Measurements from ENCODE around the gene TNP2.

Gene TNP2

DNA sequence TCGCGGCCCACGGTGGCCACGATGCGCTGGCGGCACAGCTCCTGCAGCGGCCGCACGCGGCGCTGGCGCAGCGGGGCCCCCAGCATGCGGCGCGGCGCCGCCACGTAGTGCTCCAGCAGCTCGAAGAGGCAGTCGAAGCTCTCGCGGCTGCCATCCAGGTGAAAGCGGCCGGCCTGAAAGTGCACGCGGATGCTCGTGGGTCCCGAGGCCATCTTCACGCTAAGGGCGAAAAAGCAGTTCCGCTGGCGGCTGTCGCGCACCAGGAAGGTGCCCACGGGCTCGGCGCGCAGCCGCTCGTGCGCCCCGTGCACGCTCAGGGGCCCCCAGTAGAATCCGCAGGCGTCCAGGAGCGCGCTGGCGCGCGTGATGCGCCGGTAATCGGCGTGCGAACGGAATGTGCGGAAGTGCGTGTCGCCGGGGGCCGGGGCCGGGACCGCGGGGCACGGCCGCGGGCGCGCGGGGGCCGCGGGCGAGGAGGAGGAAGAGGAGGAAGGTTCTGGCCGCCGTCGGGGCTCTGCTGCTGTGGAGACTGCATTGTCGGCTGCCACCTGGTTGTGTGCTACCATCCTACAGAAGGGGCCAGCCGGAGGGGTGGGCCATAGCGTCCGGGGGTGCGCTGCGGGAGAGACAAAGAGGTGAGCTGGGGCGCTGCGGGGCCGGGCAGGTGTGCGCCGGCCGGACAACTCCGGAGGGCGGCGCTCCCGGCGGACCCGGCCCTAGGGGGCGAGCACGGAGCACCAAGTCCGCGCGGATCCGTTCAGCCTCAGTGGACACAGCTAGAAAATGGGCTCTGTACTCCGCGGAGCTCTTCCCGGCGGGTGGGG is 14.0 kb downstream of the TNP2 start:
- peak; percentile 36 for DNase-seq

DNA sequence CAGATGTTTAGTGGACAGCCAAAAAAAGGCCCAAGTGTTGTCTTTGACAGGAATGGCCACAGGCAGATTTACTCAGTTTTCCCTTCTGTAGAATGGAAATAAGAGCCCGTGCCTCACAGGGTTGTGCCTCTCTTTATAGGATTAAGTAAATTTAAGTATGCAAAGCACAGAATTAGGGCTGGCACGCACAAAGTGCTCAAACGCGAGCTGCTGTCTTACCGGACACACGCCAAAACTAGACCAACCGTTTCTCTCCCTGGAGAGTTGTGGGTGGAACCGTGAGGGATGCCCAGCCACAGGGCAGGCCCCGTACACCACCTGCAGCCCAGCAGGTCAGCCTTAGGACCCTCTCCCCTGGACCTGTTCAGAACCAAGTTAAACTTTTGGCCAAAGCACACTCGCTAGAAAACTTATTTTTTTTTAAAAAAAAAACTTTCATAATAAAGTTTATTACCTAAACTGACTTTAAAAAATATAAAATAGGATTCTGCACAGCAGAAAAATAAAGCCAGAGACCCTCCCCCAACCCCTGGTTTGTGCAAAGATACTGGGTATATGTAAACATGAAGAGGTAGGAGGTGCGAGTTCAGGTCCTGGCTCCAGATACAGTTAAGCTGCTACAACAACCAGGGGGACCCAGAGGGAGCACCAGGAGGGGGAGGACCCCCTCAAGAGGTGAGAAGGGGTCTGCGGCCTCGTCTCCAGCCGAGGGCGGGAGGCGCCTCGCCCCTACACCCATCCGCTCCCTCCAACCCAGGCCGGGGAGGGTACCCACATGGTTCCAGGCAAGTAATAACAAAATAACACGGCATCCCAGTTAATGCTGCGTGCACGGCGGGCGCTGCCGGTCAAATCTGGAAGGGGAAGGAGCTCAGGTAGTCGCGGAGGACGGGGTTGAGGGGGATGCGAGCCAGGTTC is 14.9 kb downstream of the TNP2 start:
- no peak for DNase-seq

DNA sequence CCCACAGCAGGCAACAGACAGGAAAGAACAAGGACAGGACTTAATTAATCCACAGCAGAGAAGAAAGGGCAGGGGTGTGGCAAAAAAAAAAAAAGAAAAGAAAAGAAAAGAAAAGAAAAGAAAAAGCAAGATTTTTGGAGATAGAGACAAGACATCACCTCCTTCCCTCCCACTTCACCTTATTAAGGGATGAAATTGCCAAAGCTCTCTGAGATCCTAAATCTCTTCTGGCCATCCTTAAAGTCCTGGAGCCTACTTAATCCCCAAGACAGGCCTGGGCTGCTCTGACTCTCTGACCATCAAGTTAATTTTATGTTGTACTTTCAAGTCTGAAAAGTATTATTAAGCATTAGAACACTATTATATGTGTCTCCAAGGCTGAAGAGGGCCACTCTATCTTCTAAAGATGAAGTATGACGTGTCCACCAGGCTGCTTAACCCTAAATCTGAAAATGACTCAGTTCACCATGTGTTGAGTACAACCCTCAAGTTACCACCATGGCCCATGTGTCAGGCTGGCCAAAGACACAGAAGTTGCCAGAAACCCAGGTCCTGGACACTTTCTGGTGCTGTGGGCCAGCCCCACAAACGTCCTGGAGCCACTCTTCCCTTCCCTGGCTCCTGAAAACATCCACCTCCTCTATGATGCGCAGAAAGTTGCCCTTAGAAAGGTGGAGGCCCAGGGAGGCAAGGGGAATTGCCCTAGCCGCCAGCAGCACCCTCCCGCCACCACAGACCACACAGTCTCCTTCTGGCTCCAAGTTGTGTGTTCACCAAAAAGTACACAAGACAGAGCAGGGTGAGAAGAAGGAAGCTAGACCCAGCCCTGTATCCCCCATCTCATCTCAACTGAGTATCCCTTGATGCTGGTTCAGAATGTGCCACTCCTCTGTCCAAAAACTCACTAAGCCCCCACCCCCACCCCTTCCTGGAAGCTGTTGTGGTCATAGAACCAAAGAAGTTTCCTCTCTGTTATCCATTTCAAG is 15.8 kb downstream of the TNP2 start:
- peak; percentile 69 for DNase-seq

DNA sequence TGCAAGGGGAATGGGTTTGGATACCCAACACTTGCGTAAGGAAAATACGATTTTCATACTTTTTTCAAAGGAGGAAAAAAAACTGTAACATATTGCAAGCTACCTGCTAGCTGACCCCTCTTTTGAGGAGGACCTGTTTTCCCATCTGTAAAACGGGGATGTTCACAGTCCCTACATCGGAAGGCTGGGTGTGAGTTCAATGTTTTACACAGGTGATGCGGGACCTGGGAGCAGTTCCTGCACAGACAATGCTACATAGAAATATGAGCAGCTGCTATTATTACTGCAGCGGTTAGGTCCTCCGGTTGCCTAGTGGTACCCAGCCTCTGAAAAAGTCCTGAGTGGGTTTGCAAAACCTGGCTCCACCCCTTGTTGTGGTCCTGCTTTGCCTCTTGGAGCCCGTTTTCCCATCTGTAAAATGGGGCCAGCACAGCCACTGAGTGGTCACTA is 16.6 kb downstream of the TNP2 start:
- peak; percentile 48 for DNase-seq

DNA sequence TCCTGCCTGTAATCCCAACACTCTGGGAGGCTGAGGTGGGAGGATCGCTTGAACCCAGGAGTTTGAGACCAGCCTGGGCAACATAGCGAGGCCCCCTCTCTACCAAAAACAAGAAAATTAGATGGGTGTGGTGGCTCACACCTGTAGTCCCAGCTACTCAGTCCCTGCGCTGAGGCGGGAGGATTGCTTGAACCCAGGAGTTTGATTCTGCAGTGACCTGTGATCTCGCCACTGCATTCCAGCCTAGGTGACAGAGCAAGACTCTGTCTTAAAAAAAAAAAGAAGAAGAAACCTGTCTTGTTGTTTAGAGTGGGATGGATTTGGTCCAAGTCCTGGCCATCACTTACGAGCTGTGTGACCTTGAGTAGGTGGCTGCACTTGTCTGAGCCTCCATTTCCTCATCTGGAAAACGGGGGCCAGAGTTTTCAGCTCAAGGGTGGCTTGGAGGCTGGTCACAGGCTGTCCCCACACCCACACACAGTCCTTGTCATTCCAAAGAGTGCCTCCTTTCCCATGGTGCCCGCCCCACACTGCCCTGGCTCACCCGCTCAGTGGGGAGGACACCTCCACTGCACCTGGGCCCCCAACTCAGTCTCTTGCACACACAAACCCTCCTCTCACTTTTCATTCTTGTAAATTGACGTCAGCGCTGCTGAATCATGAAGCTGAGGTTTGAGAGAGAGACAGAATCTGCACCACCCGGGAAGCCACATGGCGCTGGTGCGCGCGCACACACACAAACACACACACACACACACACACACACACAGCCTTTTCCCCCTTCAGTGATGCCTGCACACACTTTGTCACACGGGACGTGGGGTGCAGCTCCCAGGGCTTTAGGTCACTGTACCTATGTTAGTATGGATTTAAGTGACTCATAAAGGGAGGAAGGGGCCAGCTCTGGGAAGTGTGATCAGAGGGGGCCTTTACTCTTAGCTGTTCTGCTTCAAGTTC is 17.3 kb downstream of the TNP2 start:
- peak; percentile 72 for DNase-seq

DNA sequence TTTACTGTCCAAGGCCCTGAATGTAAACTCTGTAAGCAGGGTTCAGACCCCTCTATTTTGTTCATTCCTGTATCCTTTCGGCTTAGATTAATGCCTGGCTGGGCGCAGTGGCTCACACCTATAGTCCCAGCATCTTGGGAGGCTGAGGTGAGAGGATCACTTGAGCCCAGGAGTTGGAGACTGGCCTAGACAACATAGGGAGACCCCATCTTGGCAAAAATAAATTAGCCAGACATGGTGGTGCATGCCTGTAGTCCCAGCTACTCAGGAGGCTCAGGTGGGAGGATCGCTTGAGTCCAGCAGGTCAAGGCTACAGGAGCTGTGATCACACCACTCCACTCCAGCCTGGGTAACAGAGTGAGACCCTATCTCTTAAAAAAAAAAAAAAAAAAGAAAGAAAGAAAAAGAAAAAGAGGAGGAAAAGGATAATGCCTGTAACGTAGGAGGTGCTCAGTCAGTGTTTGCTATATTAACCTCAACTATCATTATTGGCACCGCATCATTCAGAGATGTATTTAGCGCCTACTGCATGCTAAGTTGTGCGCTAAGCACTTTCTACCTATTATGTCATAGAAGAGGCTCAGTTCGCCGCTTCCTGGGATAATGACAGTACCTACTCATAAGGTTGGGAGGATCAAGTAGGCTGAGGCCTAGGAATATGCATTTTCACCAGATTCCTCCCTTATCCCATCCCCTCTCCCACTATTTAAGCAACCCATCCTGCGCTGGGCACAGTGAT is 18.2 kb downstream of the TNP2 start:
- no peak for DNase-seq

GRCh38 chr16:11250091-11250785 is 18.9 kb downstream of the TNP2 start:
- DNase-seq = no peak

GRCh38 chr16:11249233-11250061 is 19.7 kb downstream of the TNP2 start:
- no peak for DNase-seq

- DNase-seq = no peak
Observed at GRCh38 chr16:11248133-11248532, 21.0 kb downstream of the TNP2 start.

GRCh38 chr16:11245988-11246387 is 23.1 kb downstream of the TNP2 start:
- peak; percentile 20 for DNase-seq

DNA sequence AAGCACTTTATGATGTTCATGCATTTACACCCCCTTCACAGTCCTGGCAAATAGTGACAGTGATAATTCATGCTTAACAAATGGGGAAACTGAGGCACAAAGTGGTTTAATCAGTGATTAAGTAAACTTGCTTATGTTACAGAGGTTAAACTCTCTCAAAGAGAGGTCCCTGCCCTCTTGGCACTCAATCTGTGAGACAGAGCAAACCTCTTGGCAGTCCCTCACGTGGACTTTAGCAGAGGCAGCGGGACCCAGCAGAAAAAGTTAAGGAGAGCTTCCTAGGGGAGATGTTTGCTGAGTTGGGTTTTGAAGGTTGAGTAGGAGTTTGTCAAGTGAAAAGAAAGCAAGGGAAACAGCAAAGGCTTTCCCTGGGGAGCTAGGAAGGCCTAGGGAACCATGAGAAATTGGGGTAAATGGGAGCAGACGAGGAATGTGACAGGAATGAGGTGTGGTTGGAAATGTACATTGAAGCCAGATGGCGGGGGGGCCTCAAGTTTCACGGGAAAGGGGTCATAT is 23.8 kb downstream of the TNP2 start:
- DNase-seq = no peak

- no peak for DNase-seq
Observed at GRCh38 chr16:11242658-11243057, 26.5 kb downstream of the TNP2 start.

DNA sequence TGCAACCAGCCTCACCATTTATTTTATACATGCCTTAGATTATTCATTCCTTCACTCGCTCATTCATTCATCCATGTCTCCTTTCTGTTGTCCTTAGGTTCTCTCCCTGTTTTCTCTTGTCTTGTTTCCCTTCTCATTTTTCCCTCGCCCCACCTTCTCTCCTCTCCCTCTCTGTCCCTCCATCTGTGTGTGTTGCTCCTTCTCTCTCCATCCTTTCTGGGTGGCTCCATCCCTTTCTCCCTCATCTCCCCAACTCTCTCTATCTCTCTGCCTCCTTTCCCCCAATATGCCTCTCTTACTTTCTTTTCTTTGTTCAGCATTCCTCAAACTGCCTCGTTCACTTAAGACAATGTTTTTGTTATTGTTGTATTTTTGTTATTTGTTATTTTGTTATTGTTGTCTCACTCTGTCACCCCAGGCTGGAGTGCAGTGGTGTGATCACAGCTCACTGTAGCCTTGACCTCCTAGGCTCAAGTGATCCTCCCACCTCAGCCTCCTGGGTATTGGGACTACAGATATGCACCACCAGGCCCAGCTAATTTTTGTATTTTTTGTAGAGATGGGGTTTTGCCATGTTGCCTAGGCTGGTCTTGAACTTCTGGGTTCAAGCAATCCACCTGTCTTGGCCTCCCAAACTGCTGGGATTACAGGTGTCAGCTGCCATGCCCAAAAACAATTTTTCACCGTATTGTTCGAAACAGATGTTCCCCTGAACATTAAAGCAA is 27.5 kb downstream of the TNP2 start:
- DNase-seq = no peak

- DNase-seq = peak; percentile 69
Observed at GRCh38 chr16:11240636-11241473, 28.3 kb downstream of the TNP2 start.

GRCh38 chr16:11239644-11240632 is 29.2 kb downstream of the TNP2 start:
- DNase-seq = no peak
